GM23338 (cell line): ENCODE data around the gene IQCK. TPM values are rescaled to one million over a fixed set of nuclear protein-coding genes. Genes with fewer than 3 reads are reported as not detected.

Experiments
- ATAC-seq: fragments of 200-7000 bp; cut with Tn5 transposase; 3 replicates; pipeline ENCODE4 v1.9.1; 2020
- DNase-seq: peaks from one replicate; pipeline ENCODE4 v3.0.0-alpha.2; 2015; ENCODE audit warnings: low spot score
- H2AFZ ChIP-seq: fragments of 200-600 bp; sonication (generic); 2 replicates; pipeline ENCODE4 v1.8.0; 2016; ENCODE audit warnings: antibody characterized with exemption, mild to moderate bottlenecking, moderate library complexity
- H3F3A ChIP-seq: fragments of 200-600 bp; sonication (generic); replicated peaks from 2 replicates; pipeline ENCODE4 v1.8.0; 2017; ENCODE audit warnings: antibody characterized with exemption, mixed run types, low read depth
- H3K27ac ChIP-seq: fragments of 200-600 bp; sonication (generic); 2 replicates; pipeline ENCODE4 v1.6.1; 2016; ENCODE audit warnings: low read depth
- H3K27me3 ChIP-seq: fragments of 200-600 bp; sonication (generic); 2 replicates; pipeline ENCODE4 v1.8.0; 2016; ENCODE audit warnings: mild to moderate bottlenecking, mixed run types, moderate library complexity; ENCODE audit not compliant: insufficient read depth
- H3K36me3 ChIP-seq: fragments of 200-600 bp; sonication (generic); 2 replicates; pipeline ENCODE4 v1.8.0; 2016; ENCODE audit warnings: mild to moderate bottlenecking; ENCODE audit not compliant: insufficient read depth
- H3K4me1 ChIP-seq: fragments of 200-600 bp; sonication (generic); 2 replicates; pipeline ENCODE4 v1.8.0; 2016; ENCODE audit warnings: mild to moderate bottlenecking, moderate library complexity; ENCODE audit not compliant: insufficient read depth
- H3K4me2 ChIP-seq: fragments of 200-600 bp; sonication (generic); 2 replicates; pipeline ENCODE4 v1.7.1; 2017; ENCODE audit warnings: mixed run types
- H3K4me3 ChIP-seq: fragments of 200-600 bp; sonication (generic); 2 replicates; pipeline ENCODE4 v1.6.1; 2016; ENCODE audit warnings: mixed run types
- H3K79me2 ChIP-seq: fragments of 200-600 bp; sonication (generic); replicated peaks from 2 replicates; pipeline ENCODE4 v1.8.0; 2017; ENCODE audit warnings: mild to moderate bottlenecking; ENCODE audit not compliant: insufficient read depth
- H3K9me2 ChIP-seq: fragments of 200-600 bp; sonication (generic); 2 replicates; pipeline ENCODE4 v1.8.0; 2017; ENCODE audit not compliant: insufficient read depth
- H4K20me1 ChIP-seq: fragments of 200-600 bp; sonication (generic); replicated peaks from 2 replicates; pipeline ENCODE4 v1.8.0; 2017; ENCODE audit warnings: mild to moderate bottlenecking; ENCODE audit not compliant: insufficient read depth
- H3K27ac Mint-ChIP-seq: 2 replicates; pipeline ENCODE4 v1.8.0; 2020; ENCODE audit warnings: inconsistent platforms, mild to moderate bottlenecking, moderate library complexity, mixed read lengths
- H3K27me3 Mint-ChIP-seq: 3 replicates; pipeline ENCODE4 v1.8.0; 2022; ENCODE audit warnings: low read depth, mild to moderate bottlenecking, moderate library complexity, mixed read lengths, inconsistent platforms; ENCODE audit not compliant: insufficient read depth, poor library complexity
- H3K36me3 Mint-ChIP-seq: 3 replicates; pipeline ENCODE4 v1.8.0; 2021; ENCODE audit warnings: low read depth, mild to moderate bottlenecking, inconsistent platforms, moderate library complexity, mixed read lengths
- H3K4me1 Mint-ChIP-seq: 3 replicates; pipeline ENCODE4 v1.8.0; 2020; ENCODE audit warnings: mild to moderate bottlenecking, inconsistent platforms, mixed read lengths
- H3K4me3 Mint-ChIP-seq: 3 replicates; pipeline ENCODE4 v1.8.0; 2021; ENCODE audit warnings: moderate library complexity, mild to moderate bottlenecking, inconsistent platforms, mixed read lengths
- H3K9me3 Mint-ChIP-seq: 3 replicates; pipeline ENCODE4 v1.8.0; 2020; ENCODE audit warnings: moderate library complexity, mild to moderate bottlenecking, inconsistent platforms, mixed read lengths
- CREB1 ChIP-seq: fragments of 250-450 bp; sonication (Bioruptor Pico); IDR thresholded peaks from 2 replicates; pipeline ENCODE4 v1.5.0; 2020; ENCODE audit warnings: low read depth, mild to moderate bottlenecking, moderate library complexity
- ETS1 ChIP-seq: IDR thresholded peaks from 2 replicates; pipeline ENCODE4 v1.6.1; 2016; ENCODE audit warnings: antibody characterized with exemption
- EZH2 ChIP-seq: fragments of 200-600 bp; sonication (generic); IDR thresholded peaks from one replicate; pipeline ENCODE4 v1.8.0; 2017; ENCODE audit warnings: antibody characterized with exemption, mild to moderate bottlenecking, low read depth; ENCODE audit not compliant: unreplicated experiment
- polyA plus RNA-seq: library from polyadenylated mRNA; unstranded; fragments of >200 nt; fragmentation: Nextera tagmentation; extraction: Ambion mirVana; gene quantifications from 2 replicates; pipeline ENCODE4 v1.2.1, GENCODE V29; 2016
- total RNA-seq: library from RNA; depleted of rRNA; stranded (reverse); fragments of >200 nt; shearing (Covaris generic); gene quantifications from 2 replicates; pipeline ENCODE4 v1.2.3, GENCODE V29; 2014
- TF ChIP-seq, protein P1 (sequence below): fragments of 250-450 bp; sonication (Bioruptor Pico); IDR thresholded peaks from 2 replicates; pipeline ENCODE4 v1.5.0; 2020; ENCODE audit warnings: mild to moderate bottlenecking, moderate library complexity

Gene IQCK
- total and polyA plus RNA-seq, 2 experiments from 2014 or later: 7.6 to 10.0 TPM

DNA sequence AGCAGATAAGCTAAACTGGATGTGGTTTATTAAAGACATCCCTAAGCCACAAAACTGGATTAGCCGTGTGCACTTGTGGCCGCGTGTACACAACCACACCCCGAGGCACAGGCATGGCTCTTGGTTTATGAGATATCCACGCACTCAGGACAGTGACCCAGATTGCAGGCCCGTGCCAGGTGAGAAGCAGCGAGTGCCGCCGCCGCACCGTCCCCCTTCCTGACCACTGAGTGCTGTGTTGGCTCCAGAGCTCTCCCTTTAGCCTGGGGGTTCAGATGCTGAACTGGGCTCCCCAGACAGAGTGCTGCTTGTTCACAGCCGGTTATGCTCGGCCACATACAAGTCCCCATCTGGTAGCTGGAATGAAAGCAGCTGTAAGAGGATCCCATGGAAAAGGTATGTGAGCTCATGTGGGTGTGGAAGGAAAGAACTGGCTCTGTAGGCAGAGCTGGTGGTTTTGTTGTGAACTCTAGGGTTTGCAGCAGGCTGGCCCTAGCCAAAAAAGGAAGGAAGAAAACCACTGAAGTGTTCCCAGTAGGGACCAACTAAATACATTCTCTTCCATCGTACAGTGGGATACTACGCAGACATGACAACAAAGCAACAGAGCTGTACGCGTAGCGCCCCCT, 29.6 kb upstream of the IQCK start:
- TF ChIP-seq EZH2 (no peak), ETS1 (no peak), CREB1 (CRISPR knock-in tag) (no peak)
- TF ChIP-seq, protein P1, sequence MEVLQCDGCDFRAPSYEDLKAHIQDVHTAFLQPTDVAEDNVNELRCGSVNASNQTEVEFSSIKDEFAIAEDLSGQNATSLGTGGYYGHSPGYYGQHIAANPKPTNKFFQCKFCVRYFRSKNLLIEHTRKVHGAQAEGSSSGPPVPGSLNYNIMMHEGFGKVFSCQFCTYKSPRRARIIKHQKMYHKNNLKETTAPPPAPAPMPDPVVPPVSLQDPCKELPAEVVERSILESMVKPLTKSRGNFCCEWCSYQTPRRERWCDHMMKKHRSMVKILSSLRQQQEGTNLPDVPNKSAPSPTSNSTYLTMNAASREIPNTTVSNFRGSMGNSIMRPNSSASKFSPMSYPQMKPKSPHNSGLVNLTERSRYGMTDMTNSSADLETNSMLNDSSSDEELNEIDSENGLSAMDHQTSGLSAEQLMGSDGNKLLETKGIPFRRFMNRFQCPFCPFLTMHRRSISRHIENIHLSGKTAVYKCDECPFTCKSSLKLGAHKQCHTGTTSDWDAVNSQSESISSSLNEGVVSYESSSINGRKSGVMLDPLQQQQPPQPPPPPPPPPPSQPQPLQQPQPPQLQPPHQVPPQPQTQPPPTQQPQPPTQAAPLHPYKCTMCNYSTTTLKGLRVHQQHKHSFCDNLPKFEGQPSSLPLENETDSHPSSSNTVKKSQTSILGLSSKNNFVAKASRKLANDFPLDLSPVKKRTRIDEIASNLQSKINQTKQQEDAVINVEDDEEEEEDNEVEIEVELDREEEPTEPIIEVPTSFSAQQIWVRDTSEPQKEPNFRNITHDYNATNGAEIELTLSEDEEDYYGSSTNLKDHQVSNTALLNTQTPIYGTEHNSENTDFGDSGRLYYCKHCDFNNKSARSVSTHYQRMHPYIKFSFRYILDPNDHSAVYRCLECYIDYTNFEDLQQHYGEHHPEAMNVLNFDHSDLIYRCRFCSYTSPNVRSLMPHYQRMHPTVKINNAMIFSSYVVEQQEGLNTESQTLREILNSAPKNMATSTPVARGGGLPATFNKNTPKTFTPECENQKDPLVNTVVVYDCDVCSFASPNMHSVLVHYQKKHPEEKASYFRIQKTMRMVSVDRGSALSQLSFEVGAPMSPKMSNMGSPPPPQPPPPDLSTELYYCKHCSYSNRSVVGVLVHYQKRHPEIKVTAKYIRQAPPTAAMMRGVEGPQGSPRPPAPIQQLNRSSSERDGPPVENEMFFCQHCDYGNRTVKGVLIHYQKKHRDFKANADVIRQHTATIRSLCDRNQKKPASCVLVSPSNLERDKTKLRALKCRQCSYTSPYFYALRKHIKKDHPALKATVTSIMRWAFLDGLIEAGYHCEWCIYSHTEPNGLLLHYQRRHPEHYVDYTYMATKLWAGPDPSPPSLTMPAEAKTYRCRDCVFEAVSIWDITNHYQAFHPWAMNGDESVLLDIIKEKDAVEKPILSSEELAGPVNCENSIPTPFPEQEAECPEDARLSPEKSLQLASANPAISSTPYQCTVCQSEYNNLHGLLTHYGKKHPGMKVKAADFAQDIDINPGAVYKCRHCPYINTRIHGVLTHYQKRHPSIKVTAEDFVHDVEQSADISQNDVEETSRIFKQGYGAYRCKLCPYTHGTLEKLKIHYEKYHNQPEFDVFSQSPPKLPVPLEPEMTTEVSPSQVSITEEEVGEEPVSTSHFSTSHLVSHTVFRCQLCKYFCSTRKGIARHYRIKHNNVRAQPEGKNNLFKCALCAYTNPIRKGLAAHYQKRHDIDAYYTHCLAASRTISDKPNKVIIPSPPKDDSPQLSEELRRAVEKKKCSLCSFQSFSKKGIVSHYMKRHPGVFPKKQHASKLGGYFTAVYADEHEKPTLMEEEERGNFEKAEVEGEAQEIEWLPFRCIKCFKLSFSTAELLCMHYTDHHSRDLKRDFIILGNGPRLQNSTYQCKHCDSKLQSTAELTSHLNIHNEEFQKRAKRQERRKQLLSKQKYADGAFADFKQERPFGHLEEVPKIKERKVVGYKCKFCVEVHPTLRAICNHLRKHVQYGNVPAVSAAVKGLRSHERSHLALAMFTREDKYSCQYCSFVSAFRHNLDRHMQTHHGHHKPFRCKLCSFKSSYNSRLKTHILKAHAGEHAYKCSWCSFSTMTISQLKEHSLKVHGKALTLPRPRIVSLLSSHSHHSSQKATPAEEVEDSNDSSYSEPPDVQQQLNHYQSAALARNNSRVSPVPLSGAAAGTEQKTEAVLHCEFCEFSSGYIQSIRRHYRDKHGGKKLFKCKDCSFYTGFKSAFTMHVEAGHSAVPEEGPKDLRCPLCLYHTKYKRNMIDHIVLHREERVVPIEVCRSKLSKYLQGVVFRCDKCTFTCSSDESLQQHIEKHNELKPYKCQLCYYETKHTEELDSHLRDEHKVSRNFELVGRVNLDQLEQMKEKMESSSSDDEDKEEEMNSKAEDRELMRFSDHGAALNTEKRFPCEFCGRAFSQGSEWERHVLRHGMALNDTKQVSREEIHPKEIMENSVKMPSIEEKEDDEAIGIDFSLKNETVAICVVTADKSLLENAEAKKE (CRISPR knock-in tag): no peak
- Mint-ChIP-seq H3K9me3 (peaks cover 7% of the 10 kb centered on the region; the same call in 2 of the 3 replicates), H3K36me3 (peaks cover 56% of the 10 kb centered on the region)

More for the DNA sequence above, 29.6 kb upstream of the IQCK start:
- no peaks in the 10 kb centered on the region for H4K20me1 ChIP-seq
- H3K4me3 Mint-ChIP-seq: no peak overlapping the region
- no peak overlapping the region for H3K27ac Mint-ChIP-seq
- H3K4me3 ChIP-seq: no peak overlapping the region
- no peak overlapping the region for H2AFZ ChIP-seq
- peaks cover 3% of the 10 kb centered on the region; the same call in 2 of the 3 replicates for H3K4me1 Mint-ChIP-seq
- H3K27me3 Mint-ChIP-seq: peaks cover 5% of the 10 kb centered on the region
- H3K4me1 ChIP-seq: no peaks in the 10 kb centered on the region
- no peaks in the 10 kb centered on the region for H3K79me2 ChIP-seq
- no peak overlapping the region for H3K4me2 ChIP-seq
- no peak for DNase-seq
- H3K9me2 ChIP-seq: no peaks in the 10 kb centered on the region
- peak overlapping the region; percentile 69 for H3K27ac ChIP-seq
- H3K27me3 ChIP-seq: no peaks in the 10 kb centered on the region
- ATAC-seq: no peak
- H3F3A ChIP-seq: no peaks in the 10 kb centered on the region
- H3K36me3 ChIP-seq: peaks cover 9% of the 10 kb centered on the region
